PFSK-1 (cell line): ENCODE results near the gene CDO1.

Experiments used
- POLR2AphosphoS5 ChIP-seq: IDR thresholded peaks from 2 replicates; pipeline ENCODE4 v1.6.1; 2012; ENCODE audit warnings: low read depth, mild to moderate bottlenecking, control low read depth, low read length, moderate library complexity
- SIN3A ChIP-seq: IDR thresholded peaks from 2 replicates; pipeline ENCODE4 v1.6.1; 2012; ENCODE audit warnings: mild to moderate bottlenecking, low read length, moderate library complexity, borderline replicate concordance; ENCODE audit not compliant: insufficient read depth
- TAF1 ChIP-seq: IDR thresholded peaks from 2 replicates; pipeline ENCODE4 v1.6.1; 2012; ENCODE audit warnings: low read length, control low read depth, borderline replicate concordance; ENCODE audit not compliant: insufficient read depth
- TF ChIP-seq, protein P1 (sequence below), 2 experiments: IDR thresholded peaks; 2 replicates each; pipeline versions ENCODE4 v1.6.1 to v1.8.0; 2011 to 2012; ENCODE audit warnings: low read depth in 2 of 2, low read length in 2 of 2, control low read depth in 1 of 2, inconsistent platforms in 1 of 2, mild to moderate bottlenecking in 1 of 2, moderate library complexity in 1 of 2; ENCODE audit not compliant: insufficient read depth in 1 of 2

- TF ChIP-seq, protein P1, sequence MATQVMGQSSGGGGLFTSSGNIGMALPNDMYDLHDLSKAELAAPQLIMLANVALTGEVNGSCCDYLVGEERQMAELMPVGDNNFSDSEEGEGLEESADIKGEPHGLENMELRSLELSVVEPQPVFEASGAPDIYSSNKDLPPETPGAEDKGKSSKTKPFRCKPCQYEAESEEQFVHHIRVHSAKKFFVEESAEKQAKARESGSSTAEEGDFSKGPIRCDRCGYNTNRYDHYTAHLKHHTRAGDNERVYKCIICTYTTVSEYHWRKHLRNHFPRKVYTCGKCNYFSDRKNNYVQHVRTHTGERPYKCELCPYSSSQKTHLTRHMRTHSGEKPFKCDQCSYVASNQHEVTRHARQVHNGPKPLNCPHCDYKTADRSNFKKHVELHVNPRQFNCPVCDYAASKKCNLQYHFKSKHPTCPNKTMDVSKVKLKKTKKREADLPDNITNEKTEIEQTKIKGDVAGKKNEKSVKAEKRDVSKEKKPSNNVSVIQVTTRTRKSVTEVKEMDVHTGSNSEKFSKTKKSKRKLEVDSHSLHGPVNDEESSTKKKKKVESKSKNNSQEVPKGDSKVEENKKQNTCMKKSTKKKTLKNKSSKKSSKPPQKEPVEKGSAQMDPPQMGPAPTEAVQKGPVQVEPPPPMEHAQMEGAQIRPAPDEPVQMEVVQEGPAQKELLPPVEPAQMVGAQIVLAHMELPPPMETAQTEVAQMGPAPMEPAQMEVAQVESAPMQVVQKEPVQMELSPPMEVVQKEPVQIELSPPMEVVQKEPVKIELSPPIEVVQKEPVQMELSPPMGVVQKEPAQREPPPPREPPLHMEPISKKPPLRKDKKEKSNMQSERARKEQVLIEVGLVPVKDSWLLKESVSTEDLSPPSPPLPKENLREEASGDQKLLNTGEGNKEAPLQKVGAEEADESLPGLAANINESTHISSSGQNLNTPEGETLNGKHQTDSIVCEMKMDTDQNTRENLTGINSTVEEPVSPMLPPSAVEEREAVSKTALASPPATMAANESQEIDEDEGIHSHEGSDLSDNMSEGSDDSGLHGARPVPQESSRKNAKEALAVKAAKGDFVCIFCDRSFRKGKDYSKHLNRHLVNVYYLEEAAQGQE (IDR thresholded peaks at IDR 0.05; ENCODE audit: insufficient read depth in 1 of 2, low read depth in 2 of 2, low read length in 2 of 2), result no peak
- TF ChIP-seq POLR2AphosphoS5, result no peak
- no peak for TF ChIP-seq TAF1
- no peak for TF ChIP-seq SIN3A
Measured at GRCh38 chr5:115815693-115816225, 700 bp downstream of the CDO1 start.
